Mucosa of descending colon (tissue), 3 donors: ENCODE results near the gene CCL5. TPM values are rescaled to one million over a fixed set of nuclear protein-coding genes. Genes with fewer than 3 reads are reported as not detected.

Experiments
- ATAC-seq: fragments of 200-7000 bp; cut with Tn5 transposase; one replicate; pipeline ENCODE4 v1.9.1; 2020; ENCODE audit warnings: mild to moderate bottlenecking, moderate library complexity
- DNase-seq, 3 donors: peaks; one replicate each; pipeline ENCODE4 v3.0.0-alpha.2; 2020
- H3K36me3 ChIP-seq: fragments of 200-600 bp; one replicate; pipeline ENCODE4 v1.8.0; 2021; ENCODE audit warnings: low read depth, mild to moderate bottlenecking
- H3K4me1 ChIP-seq: fragments of 200-600 bp; one replicate; pipeline ENCODE4 v1.8.0; 2021; ENCODE audit warnings: low read depth, mild to moderate bottlenecking
- H3K4me3 ChIP-seq: fragments of 200-600 bp; one replicate; pipeline ENCODE4 v1.8.0; 2021; ENCODE audit warnings: mild to moderate bottlenecking
- H3K9me3 ChIP-seq: fragments of 200-600 bp; one replicate; pipeline ENCODE4 v1.8.0; 2021; ENCODE audit warnings: mild to moderate bottlenecking
- intact Hi-C, 2 donors: fragments of 100-400 bp; cut with DNase I in 1 of 2; cut with micrococcal nuclease in 1 of 2; formaldehyde crosslinking; loops; one replicate each; pipeline versions ENCODE4 v1.11.0 to v1.11.1; 2022; cut with DNase I, micrococcal nuclease
- total RNA-seq, 3 donors: library from RNA; stranded (reverse); fragmentation: NEBNext Ultra II Directional in 2 of 3; extraction: Animal tissue kit (Norgen Biotek cat#: 25700) in 2 of 3; gene quantifications; one replicate each; pipeline versions ENCODE4 v1.2.1 to v1.2.4, GENCODE V29; 2021 to 2023
- TF ChIP-seq, protein P1 (sequence below): fragments of 200-600 bp; IDR thresholded peaks from one replicate; pipeline ENCODE4 v1.8.0; 2022; ENCODE audit warnings: antibody characterized with exemption, mild to moderate bottlenecking
- donor health status: DM: no; HTN: no; CAD: no; lungs with moderate emphysema.
- donor health status: DM: no; HTN: no; CAD: no.
- donor health status: DM: no; HTN: yes; CAD: no.

CCL5 gene
- total RNA-seq, 3 donors from 2014 or later, result 8.4 to 20.6 (median 13.7) TPM

DNA sequence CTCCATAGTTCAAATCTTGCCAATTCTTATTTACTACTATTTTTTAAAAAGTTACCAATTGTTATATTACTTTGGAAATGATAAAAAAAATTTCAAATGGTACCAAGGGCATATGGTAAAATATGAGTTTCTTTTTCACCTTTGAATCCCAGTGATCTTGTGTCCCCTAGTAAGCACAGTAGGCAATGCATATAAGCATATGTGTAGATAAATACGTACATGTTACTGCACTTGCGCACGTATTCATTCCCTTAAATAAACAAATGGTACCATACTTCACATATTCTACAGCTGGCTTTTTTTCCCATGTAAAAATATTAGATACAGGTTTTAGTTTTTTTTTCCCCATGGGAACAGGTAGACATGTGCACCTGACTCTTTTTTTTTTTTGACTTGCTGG, 39.1 kb downstream of the CCL5 start:
- DNase-seq (no peak), ATAC-seq (no peak)
- intact Hi-C loops, result no loop called here
- TF ChIP-seq, protein P1, sequence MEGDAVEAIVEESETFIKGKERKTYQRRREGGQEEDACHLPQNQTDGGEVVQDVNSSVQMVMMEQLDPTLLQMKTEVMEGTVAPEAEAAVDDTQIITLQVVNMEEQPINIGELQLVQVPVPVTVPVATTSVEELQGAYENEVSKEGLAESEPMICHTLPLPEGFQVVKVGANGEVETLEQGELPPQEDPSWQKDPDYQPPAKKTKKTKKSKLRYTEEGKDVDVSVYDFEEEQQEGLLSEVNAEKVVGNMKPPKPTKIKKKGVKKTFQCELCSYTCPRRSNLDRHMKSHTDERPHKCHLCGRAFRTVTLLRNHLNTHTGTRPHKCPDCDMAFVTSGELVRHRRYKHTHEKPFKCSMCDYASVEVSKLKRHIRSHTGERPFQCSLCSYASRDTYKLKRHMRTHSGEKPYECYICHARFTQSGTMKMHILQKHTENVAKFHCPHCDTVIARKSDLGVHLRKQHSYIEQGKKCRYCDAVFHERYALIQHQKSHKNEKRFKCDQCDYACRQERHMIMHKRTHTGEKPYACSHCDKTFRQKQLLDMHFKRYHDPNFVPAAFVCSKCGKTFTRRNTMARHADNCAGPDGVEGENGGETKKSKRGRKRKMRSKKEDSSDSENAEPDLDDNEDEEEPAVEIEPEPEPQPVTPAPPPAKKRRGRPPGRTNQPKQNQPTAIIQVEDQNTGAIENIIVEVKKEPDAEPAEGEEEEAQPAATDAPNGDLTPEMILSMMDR, result no peak
- Histone ChIP-seq H3K4me3 (no peak overlapping the region), H3K36me3 (peaks cover 20% of the 10 kb centered on the region), H3K4me1 (no peaks in the 10 kb centered on the region), H3K9me3 (no peaks in the 10 kb centered on the region)

DNA sequence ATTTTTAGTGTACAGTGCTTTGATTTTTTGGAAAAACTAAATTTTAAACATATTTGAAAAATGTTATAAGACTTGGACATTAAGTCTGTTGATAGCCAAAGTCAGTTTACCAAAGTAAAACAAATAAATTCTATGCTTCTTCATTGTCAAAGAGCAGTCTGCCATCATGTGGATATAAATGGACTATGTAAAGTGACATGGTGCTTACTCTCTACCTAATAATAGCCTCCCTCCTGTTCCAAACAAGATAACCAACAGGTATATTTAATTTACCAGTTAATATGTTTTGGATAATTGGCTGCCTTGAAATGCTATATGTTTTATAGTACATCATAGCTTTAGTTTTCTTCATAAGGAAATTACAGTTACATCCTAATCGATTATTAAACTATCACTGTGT, 55.0 kb downstream of the CCL5 start:
- intact Hi-C loops, result no loop called here
- TF ChIP-seq, protein P1, result no peak
- ATAC-seq, result no peak
- no peaks in the 10 kb centered on the region for H3K4me1 ChIP-seq
- H3K36me3 ChIP-seq, result peaks cover 4% of the 10 kb centered on the region
- no peaks in the 10 kb centered on the region for H3K9me3 ChIP-seq
- H3K4me3 ChIP-seq, result no peak overlapping the region
- DNase-seq, result no peak

Other genes with a start within 250 kb of the CCL5 start
- gene RASL10B, start 148.7 kb downstream of the CCL5 start, total RNA-seq, result 1 to 10 TPM in 1 of 3 donors, under 1 TPM in 1, not detected in 1; 0.65 to 4.6 TPM
- gene GAS2L2, start 127.1 kb downstream of the CCL5 start, total RNA-seq, result not detected
- gene C17orf50, start 119.5 kb downstream of the CCL5 start, total RNA-seq, result not detected
- 10 to 100 TPM; 31.0 to 82.4 (median 43.7) TPM for gene MMP28, start 84.7 kb downstream of the CCL5 start, total RNA-seq
- gene TAF15, start 70.9 kb downstream of the CCL5 start, total RNA-seq, result 100 to 1,000 TPM; 131 to 165 (median 159) TPM
- not detected for gene HEATR9, start 11.5 kb downstream of the CCL5 start, total RNA-seq
- gene RDM1, start 50.4 kb upstream of the CCL5 start, total RNA-seq, result 1 to 10 TPM in 2 of 3 donors, not detected in 1; 1.3 to 3.1 TPM
- gene LYZL6, start 63.4 kb upstream of the CCL5 start, total RNA-seq, result not detected
- gene CCL16, start 101.1 kb upstream of the CCL5 start, total RNA-seq, result under 1 TPM in 2 of 3 donors, not detected in 1; 0.20 to 0.44 TPM
- 1 to 10 TPM; 4.0 to 7.2 (median 6.2) TPM for gene CCL14, start 106.4 kb upstream of the CCL5 start, total RNA-seq
- 10 to 100 TPM; 19.8 to 79.4 (median 59.7) TPM for gene CCL15, start 121.2 kb upstream of the CCL5 start, total RNA-seq
- 1 to 10 TPM; 1.3 to 5.2 (median 3.3) TPM for gene CCL23, start 137.6 kb upstream of the CCL5 start, total RNA-seq
- gene CCL18, start 183.9 kb upstream of the CCL5 start, total RNA-seq, result 1 to 10 TPM; 1.0 to 7.3 (median 2.3) TPM
- gene CCL3, start 209.8 kb upstream of the CCL5 start, total RNA-seq, result 1 to 10 TPM; 1.5 to 4.3 (median 4.1) TPM
- gene CCL4, start 223.5 kb upstream of the CCL5 start, total RNA-seq, result 1 to 10 TPM; 3.7 to 8.8 (median 4.1) TPM